ENCODE data around the gene AMY2B. TPM values are rescaled to one million over a fixed set of nuclear protein-coding genes. Genes with fewer than 3 reads are reported as not detected.
"Not testable (repeated sequence)": the region's sequence is repeated elsewhere in the genome, so short reads cannot be mapped to it uniquely, and the experiment has no call there.

Gene AMY2B
- total RNA-seq, 1 donor from 2014 or later: 1.5 TPM

DNA sequence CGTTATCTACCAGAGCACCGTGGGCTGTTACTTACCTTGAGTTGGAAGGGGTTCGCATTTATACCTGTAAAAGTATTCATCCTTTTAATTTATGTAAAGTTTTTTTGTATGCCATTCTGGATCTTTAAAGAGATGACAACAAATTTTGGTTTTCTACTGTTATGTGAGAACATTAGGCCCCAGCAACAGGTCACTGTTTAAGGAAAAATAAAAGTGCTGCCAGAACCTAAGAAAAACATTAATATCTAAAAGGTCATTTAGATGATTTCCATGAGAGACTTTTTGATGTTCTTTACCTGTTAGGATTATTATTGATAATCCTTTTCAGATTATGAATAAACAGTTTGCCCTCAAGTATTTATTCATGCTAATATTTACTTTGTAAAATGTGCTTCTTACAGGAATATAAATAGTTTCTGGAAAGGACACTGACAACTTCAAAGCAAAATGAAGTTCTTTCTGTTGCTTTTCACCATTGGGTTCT lies 45.6 kb downstream of the AMY2B start, which contains the start of gene AMY2A:
AMY2A (plus strand) TSS at position 434 of the 484 bp plus-strand sequence; CDS start at position 448, 14 bp downstream.
- not testable (repeated sequence) for DNase-seq (ENCODE audit: low read depth, low spot score)

DNA sequence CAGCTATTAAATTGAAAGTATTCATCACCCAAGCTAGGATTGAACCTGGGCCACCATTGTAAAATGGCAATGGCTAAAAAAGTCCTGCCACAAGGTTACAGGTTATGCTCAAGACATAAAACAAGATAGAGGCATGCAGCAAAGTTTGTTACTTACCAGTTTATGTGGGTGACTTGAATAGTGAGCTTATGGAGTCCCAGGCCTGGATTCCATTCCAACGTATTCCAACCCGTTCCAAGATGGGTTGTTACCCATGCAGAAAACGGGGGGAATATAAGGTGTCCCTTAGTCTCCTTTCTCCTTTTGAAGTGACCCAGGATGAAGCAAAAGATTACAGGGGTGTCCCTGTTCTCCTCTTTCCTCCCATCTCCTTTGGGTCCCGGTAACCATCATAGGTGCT lies 56.0 kb downstream of the AMY2B start:
- DNase-seq (ENCODE audit: low read depth, low spot score): not testable (repeated sequence)

Other genes starting within 250 kb of the AMY2B start
- 3.2 and 3.6 TPM in 2 replicates for gene RNPC3, start 45.9 kb upstream of the AMY2B start, total RNA-seq
- gene AMY2A, start 45.8 kb downstream of the AMY2B start, total RNA-seq: not detected in 2 replicates
- not detected in 2 replicates for gene AMY1A, start 84.2 kb downstream of the AMY2B start, total RNA-seq
- gene AMY1B, start 124.6 kb downstream of the AMY2B start, total RNA-seq: not detected in 2 replicates
- not detected in 2 replicates for gene AMY1C, start 178.3 kb downstream of the AMY2B start, total RNA-seq

Measured in pulmonary artery endothelial cell (primary cell).